CD14-positive monocyte (primary cell): ENCODE results near the gene PSMC5. TPM values are rescaled to one million over a fixed set of nuclear protein-coding genes. Genes with fewer than 3 reads are reported as not detected.

Source experiments
- DNase-seq, 3 donors: peaks; one replicate each; pipeline ENCODE4 v3.0.0-alpha.2; 2011 to 2022
- H2AFZ ChIP-seq: 2 replicates; pipeline ENCODE4 v1.6.0; 2012; ENCODE audit warnings: mild to moderate bottlenecking, low read depth, low read length, inconsistent platforms; ENCODE audit not compliant: insufficient read depth, poor library complexity, severe bottlenecking
- H3K27ac ChIP-seq, 2 donors: 1 replicate in 1 of 2; 2 replicates in 1 of 2; pipeline ENCODE4 v1.5.1; 2012 to 2013; ENCODE audit warnings: low read length in 2 of 2, control low read depth in 1 of 2, inconsistent platforms in 1 of 2, low read depth in 1 of 2, mild to moderate bottlenecking in 1 of 2
- H3K27me3 ChIP-seq, 2 donors: one replicate each; pipeline versions ENCODE4 v1.6.0 to v1.6.1; 2011 to 2013; ENCODE audit warnings: low read length in 2 of 2; ENCODE audit not compliant: control insufficient read depth in 2 of 2, insufficient read depth in 2 of 2
- H3K36me3 ChIP-seq, 2 donors: replicated peaks in 1 of 2; 1 replicate in 1 of 2; 2 replicates in 1 of 2; pipeline versions ENCODE4 v1.5.1 to v1.6.1; 2012 to 2013; ENCODE audit warnings: low read length in 2 of 2, control low read depth in 1 of 2, inconsistent platforms in 1 of 2, mild to moderate bottlenecking in 1 of 2; ENCODE audit not compliant: insufficient read depth in 2 of 2, control insufficient read depth in 1 of 2
- H3K4me1 ChIP-seq, 2 donors: 1 replicate in 1 of 2; 2 replicates in 1 of 2; pipeline versions ENCODE4 v1.5.1 to v1.6.1; 2012 to 2013; ENCODE audit warnings: low read length in 2 of 2, control low read depth in 1 of 2, inconsistent platforms in 1 of 2, mild to moderate bottlenecking in 1 of 2, moderate library complexity in 1 of 2; ENCODE audit not compliant: insufficient read depth in 2 of 2, control insufficient read depth in 1 of 2
- H3K4me2 ChIP-seq: replicated peaks from 2 replicates; pipeline ENCODE3; 2012; ENCODE audit warnings: low read length, moderate library complexity, mild to moderate bottlenecking; ENCODE audit not compliant: poor library complexity, severe bottlenecking; ENCODE audit errors: extremely low read depth
- H3K4me3 ChIP-seq, 3 experiments: fragments of 200-600 bp in 1 of 3; sonication (generic) in 1 of 3; replicated peaks in 1 of 3; 1 replicate in 2 of 3; 2 replicates in 1 of 3; pipeline ENCODE4 v1.5.1; 2011 to 2013; ENCODE audit warnings: low read length in 3 of 3, mild to moderate bottlenecking in 3 of 3, control low read depth in 2 of 3, low read depth in 2 of 3, inconsistent platforms in 1 of 3, moderate library complexity in 1 of 3
- H3K79me2 ChIP-seq: 2 replicates; pipeline ENCODE4 v1.6.0; 2012; ENCODE audit warnings: mild to moderate bottlenecking, control low read depth, inconsistent platforms, low read length, moderate library complexity; ENCODE audit not compliant: insufficient read depth
- H3K9ac ChIP-seq: 2 replicates; pipeline ENCODE4 v1.6.0; 2017; ENCODE audit warnings: low read length, mild to moderate bottlenecking; ENCODE audit not compliant: insufficient read depth, poor library complexity, severe bottlenecking
- H3K9me3 ChIP-seq, 2 donors: replicated peaks in 1 of 2; 1 replicate in 1 of 2; 2 replicates in 1 of 2; pipeline versions ENCODE4 v1.5.1 to v1.6.1; 2012 to 2013; ENCODE audit warnings: low read length in 2 of 2, control low read depth in 1 of 2; ENCODE audit not compliant: control insufficient read depth in 1 of 2, insufficient read depth in 1 of 2
- H4K20me1 ChIP-seq: 2 replicates; pipeline ENCODE4 v1.6.0; 2012; ENCODE audit warnings: mild to moderate bottlenecking, low read length, control low read depth, moderate library complexity; ENCODE audit not compliant: insufficient read depth
- H3K27ac Mint-ChIP-seq, 7 donors: one replicate each; pipeline ENCODE4 v1.8.0; 2020; ENCODE audit warnings: mild to moderate bottlenecking in 7 of 7, mixed read lengths in 7 of 7, moderate library complexity in 6 of 7, inconsistent platforms in 2 of 7
- H3K27me3 Mint-ChIP-seq, 3 donors: one replicate each; pipeline ENCODE4 v1.8.0; 2021 to 2022; ENCODE audit warnings: low read depth in 3 of 3, mild to moderate bottlenecking in 3 of 3, mixed read lengths in 3 of 3, moderate library complexity in 3 of 3, inconsistent platforms in 1 of 3
- H3K36me3 Mint-ChIP-seq, 2 donors: one replicate each; pipeline ENCODE4 v1.8.0; 2020; ENCODE audit warnings: mixed read lengths in 2 of 2, inconsistent platforms in 1 of 2, mild to moderate bottlenecking in 1 of 2
- H3K4me1 Mint-ChIP-seq: one replicate; pipeline ENCODE4 v1.8.0; 2020; ENCODE audit warnings: mild to moderate bottlenecking, mixed read lengths
- H3K4me3 Mint-ChIP-seq, 2 donors: one replicate each; pipeline ENCODE4 v1.8.0; 2020; ENCODE audit warnings: mild to moderate bottlenecking in 2 of 2, mixed read lengths in 2 of 2, moderate library complexity in 1 of 2
- H3K9me3 Mint-ChIP-seq, 7 donors: one replicate each; pipeline ENCODE4 v1.8.0; 2020 to 2022; ENCODE audit warnings: mixed read lengths in 7 of 7, mild to moderate bottlenecking in 6 of 7, moderate library complexity in 6 of 7, inconsistent platforms in 2 of 7
- WGBS: methylation state at CpG from one replicate; pipeline ENCODE4 v1.1.5; 2013; ENCODE audit warnings: missing lambda C conversion rate; ENCODE audit not compliant: insufficient coverage; 5-methylcytosine and 5-hydroxymethylcytosine counted together
- intact Hi-C, 2 donors: fragments of 100-400 bp; cut with micrococcal nuclease; formaldehyde crosslinking; loops; one replicate each; pipeline versions ENCODE4 v1.15.0 to v1.15.1; 2023
- polyA plus RNA-seq, 3 donors: library from polyadenylated mRNA; depleted of rRNA in 1 of 3; unstranded in 2 of 3; stranded (reverse) in 1 of 3; fragments of 300-500 nt in 2 of 3; fragments of >200 nt in 1 of 3; fragmentation: Illumina TruSeq in 2 of 3; gene quantifications; 1 replicate in 2 of 3; 2 replicates in 1 of 3; pipeline ENCODE4 v1.2.3, GENCODE V29; 2012 to 2021
- TF ChIP-seq, protein P1 (sequence below): fragments of 200-600 bp; IDR thresholded peaks from one replicate; pipeline ENCODE4 v1.8.0; 2022; ENCODE audit warnings: antibody characterized with exemption, mild to moderate bottlenecking

PSMC5 gene
- polyA plus RNA-seq, 3 donors = 82.8 to 97.2 (median 88.3) TPM

DNA sequence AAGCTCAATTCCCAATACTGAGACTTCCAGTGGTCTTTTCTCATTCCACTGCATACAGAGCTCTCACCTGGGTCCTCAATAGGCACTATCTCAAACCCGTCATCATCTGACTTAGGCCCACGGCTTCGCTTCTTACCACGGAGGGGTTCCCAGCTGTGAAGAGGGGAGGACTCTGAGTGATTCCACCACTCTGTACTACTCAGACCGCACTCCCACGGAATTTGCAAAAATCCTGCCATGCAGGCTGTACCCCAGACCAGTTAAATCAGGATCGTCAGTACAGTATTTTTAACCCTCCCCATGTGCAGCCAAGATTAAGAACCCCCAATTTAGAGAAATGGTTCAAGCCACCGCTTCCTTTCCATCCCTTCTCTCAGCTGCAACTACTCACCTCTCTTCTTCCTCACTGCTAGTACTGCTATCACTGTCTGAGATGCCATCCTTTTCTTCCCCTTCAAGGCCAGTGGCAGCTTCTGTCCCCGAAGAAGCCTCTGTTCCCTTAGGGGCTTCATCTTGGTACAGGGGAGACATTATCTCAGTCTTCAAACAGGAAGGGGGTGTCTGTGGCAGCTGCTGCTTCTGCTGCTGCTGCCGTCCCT is 6.2 kb upstream of the PSMC5 start:
- H3K4me3 ChIP-seq = no peak overlapping the region
- H2AFZ ChIP-seq = no peak overlapping the region
- peaks cover 93 to 96% of the 10 kb centered on the region in 2 donors for H3K36me3 Mint-ChIP-seq
- TF ChIP-seq, protein P1, sequence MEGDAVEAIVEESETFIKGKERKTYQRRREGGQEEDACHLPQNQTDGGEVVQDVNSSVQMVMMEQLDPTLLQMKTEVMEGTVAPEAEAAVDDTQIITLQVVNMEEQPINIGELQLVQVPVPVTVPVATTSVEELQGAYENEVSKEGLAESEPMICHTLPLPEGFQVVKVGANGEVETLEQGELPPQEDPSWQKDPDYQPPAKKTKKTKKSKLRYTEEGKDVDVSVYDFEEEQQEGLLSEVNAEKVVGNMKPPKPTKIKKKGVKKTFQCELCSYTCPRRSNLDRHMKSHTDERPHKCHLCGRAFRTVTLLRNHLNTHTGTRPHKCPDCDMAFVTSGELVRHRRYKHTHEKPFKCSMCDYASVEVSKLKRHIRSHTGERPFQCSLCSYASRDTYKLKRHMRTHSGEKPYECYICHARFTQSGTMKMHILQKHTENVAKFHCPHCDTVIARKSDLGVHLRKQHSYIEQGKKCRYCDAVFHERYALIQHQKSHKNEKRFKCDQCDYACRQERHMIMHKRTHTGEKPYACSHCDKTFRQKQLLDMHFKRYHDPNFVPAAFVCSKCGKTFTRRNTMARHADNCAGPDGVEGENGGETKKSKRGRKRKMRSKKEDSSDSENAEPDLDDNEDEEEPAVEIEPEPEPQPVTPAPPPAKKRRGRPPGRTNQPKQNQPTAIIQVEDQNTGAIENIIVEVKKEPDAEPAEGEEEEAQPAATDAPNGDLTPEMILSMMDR = no peak
- peaks cover 59% of the 10 kb centered on the region for H4K20me1 ChIP-seq
- peaks cover 88 to 99% of the 10 kb centered on the region in 2 donors for H3K36me3 ChIP-seq
- H3K4me1 ChIP-seq = peaks cover 2 to 4% of the 10 kb centered on the region in 2 donors
- H3K9me3 Mint-ChIP-seq = peaks cover 0 to 1% (median 0%) of the 10 kb centered on the region in 7 donors
- no peaks in the 10 kb centered on the region for H3K27me3 Mint-ChIP-seq
- intact Hi-C loops = loop anchor here in 1 of 2 donors (5.0 kb wide), 1 partner anchor 44 kb away; no protein-coding TSS in a partner anchor
- H3K27ac Mint-ChIP-seq = peak overlapping the region in 1 of 7 donors; percentile 53
- 94% methylated on average over 6 of the region's 10 CpGs for WGBS
- no peaks in the 10 kb centered on the region for H3K27me3 ChIP-seq
- H3K4me1 Mint-ChIP-seq = peaks cover 13% of the 10 kb centered on the region
- no peaks in the 10 kb centered on the region for H3K9me3 ChIP-seq
- no peak for DNase-seq
- peak overlapping the region in 1 of 2 donors; percentile 2 for H3K4me3 Mint-ChIP-seq
- no peak overlapping the region for H3K27ac ChIP-seq
- peaks cover 35% of the 10 kb centered on the region for H3K79me2 ChIP-seq
- H3K4me2 ChIP-seq = no peak overlapping the region
- H3K9ac ChIP-seq = no peak overlapping the region

DNA sequence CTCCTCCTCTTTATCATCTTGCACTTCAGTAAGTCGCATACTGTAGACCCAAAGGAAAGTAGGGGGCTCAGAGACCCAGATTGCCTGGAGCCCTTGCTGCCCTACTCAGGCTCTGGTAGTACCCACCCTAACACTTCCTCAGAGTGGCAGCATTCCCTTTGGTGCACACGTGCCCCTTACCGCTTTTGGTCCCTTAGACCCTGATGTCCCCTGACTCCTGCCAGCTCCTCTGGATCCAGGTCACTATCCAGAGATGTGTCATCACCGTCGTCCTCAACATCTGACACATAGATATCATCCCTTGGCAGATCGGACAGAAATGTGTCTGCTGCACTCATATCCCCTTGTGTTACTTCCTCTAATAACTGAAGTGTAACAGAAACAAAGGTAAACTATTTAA is 5.4 kb upstream of the PSMC5 start:
- Mint-ChIP-seq H3K27ac (peak overlapping the region in 2 of 7 donors; percentile 42 to 46), H3K9me3 (peaks cover 0 to 1% (median 0%) of the 10 kb centered on the region in 7 donors), H3K4me3 (no peak overlapping the region), H3K27me3 (peaks cover 0 to 1% (median 0%) of the 10 kb centered on the region in 3 donors), H3K4me1 (peaks cover 19% of the 10 kb centered on the region), H3K36me3 (peaks cover 87 to 88% of the 10 kb centered on the region in 2 donors)
- Histone ChIP-seq H3K4me2 (no peak overlapping the region), H4K20me1 (peaks cover 57% of the 10 kb centered on the region), H3K27ac (no peak overlapping the region), H3K9ac (no peak overlapping the region), H2AFZ (no peak overlapping the region), H3K4me1 (peaks cover 7 to 9% of the 10 kb centered on the region in 2 donors), H3K36me3 (peaks cover 81 to 91% of the 10 kb centered on the region in 2 donors), H3K79me2 (peaks cover 41% of the 10 kb centered on the region), H3K4me3 (no peak overlapping the region), H3K27me3 (no peaks in the 10 kb centered on the region), H3K9me3 (no peaks in the 10 kb centered on the region)
- no peak for DNase-seq
- WGBS = 91% methylated on average over 5 of the region's 6 CpGs
- TF ChIP-seq, protein P1 = no peak
- intact Hi-C loops = loop anchor here in 1 of 2 donors (5.0 kb wide), 1 partner anchor 45 kb away; no protein-coding TSS in a partner anchor
